LNCAP (cell line): ENCODE results near the gene STK32C.

ENCODE experiments used
- TF ChIP-seq, protein P1 (sequence below): fragments of 450-650 bp; IDR thresholded peaks from 2 replicates; pipeline ENCODE4 v1.5.1; 2017; ENCODE audit warnings: mild to moderate bottlenecking

The STK32C gene

DNA sequence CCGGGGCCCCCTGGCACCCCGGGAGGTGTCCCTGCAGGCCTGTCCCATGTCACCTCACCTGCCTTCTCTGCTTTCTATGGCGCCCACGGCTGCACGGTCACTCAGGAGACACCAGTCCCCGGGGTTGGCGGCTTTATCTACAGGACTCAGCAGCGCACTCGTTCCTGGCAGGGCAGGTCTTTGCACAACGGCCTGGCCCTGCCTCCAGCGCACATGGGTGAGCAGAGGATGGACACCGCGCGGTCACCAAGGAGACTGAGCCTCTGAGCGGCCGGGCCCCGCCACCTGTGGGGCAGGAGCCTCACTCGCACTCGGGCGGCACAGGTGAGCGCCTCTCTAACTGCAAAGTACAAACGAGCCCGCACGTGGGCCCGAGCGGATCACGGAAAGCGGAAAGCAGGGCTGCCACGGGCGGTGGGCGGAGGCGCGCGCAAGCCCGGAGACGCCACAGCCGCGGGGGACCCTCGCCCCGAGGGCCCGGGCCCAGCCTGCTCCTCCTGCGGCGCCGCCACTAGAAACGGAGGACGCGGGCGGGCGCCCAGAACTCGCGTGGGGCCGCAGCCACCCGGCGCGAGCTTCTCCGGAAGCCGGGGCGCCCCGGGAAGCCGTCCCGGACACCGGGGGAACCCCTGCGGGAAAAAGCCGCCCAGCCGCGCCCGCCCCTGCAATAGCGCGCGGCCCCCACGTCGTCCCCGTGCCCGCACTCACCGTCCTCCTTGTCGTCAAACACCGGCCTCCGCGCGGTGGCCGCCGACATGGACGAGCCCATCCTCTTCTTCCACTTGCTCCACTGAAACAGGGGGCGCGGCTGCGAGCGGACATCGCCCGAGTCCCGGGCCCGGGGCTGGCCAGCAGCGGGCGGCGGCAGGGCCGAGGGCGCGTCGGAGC, 642 bp downstream of the STK32C start:
- TF ChIP-seq, protein P1, sequence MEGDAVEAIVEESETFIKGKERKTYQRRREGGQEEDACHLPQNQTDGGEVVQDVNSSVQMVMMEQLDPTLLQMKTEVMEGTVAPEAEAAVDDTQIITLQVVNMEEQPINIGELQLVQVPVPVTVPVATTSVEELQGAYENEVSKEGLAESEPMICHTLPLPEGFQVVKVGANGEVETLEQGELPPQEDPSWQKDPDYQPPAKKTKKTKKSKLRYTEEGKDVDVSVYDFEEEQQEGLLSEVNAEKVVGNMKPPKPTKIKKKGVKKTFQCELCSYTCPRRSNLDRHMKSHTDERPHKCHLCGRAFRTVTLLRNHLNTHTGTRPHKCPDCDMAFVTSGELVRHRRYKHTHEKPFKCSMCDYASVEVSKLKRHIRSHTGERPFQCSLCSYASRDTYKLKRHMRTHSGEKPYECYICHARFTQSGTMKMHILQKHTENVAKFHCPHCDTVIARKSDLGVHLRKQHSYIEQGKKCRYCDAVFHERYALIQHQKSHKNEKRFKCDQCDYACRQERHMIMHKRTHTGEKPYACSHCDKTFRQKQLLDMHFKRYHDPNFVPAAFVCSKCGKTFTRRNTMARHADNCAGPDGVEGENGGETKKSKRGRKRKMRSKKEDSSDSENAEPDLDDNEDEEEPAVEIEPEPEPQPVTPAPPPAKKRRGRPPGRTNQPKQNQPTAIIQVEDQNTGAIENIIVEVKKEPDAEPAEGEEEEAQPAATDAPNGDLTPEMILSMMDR, result no peak; the same call in 1 of the 2 replicates

DNA sequence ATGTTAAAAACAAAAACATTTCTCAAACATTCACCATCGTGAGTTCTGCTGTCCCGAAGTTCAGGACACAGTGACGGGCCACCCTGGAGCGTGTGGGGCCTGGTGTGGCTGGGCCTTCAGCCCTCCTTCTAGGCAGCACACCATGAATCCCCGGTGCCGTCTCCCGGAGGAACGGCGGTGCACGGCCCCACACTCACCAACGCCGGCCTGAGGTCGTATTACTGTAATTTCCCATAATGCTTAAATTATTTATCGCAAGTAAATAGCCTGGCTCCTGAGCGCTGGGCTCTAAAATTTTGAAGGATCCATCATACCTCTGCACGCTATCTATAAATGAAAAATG, 1.4 kb downstream of the STK32C start:
- TF ChIP-seq, protein P1, result no peak

DNA sequence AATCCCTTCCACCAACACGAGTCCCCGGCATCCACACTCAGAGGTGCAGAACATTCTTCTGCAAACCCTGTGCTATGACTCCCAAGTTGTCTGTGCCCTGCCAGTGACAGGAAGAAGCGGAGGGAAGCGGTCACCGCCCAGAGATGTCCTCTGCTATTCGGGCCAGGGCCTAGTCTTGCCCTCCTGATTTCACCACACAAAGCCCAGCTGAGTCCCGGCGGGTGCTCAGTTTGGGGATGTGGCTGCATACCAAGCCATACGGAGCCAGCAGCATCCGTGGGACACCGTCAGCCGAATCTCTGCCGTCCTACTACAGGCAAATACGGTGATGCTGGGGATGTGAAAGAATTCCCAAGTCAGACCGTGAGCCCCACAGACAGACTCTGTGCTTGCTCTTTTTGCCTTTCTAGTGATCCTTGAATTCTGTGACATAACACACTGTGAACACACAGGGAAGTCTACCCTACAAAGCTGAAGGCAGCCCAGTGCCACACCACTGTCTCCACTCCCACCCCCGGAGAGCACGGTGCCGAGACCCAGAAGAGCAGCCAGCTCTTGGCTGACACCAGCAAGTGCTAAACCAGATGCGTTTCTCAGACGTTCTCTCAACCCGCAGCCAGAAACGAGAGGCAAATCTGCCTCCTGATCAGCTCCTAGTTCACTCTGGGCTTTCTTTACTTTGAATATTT, 2.0 kb downstream of the STK32C start:
- TF ChIP-seq, protein P1, result no peak

DNA sequence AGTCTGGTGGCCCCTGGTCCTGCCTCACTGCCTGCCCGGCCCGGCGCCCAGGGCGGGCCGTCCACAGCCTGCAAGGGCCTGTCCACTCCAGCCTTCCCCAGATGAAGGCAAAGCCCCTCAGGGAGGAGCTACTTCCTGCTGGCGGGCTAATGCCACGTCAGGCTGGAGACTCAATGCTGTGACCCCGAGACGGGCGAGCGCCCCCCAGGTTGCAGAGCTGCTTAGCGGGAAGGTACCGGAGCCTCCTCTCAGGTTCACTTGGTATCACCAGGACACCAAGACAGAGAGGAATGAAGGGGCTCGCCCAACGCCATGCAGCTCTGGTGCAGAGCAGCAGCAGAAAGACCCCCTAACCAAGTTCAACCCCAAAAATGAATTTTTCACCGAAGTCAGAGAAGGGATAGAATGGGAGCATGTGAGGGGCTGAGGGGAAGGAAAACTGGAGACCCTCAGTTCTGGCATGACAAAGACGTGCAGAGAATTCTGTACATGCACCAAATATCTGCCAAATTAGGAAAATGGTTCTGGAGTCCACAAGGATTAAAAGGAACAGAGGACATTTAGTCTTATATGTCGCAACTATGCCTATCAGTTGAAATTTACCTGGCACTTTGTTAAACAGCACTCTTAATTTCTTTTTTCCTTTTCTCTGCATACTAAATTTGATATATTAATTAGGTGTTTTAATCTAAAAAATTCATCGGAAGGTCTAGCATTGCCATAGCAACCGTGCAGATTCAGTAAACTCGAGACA, 2.8 kb downstream of the STK32C start:
- TF ChIP-seq, protein P1, result no peak

DNA sequence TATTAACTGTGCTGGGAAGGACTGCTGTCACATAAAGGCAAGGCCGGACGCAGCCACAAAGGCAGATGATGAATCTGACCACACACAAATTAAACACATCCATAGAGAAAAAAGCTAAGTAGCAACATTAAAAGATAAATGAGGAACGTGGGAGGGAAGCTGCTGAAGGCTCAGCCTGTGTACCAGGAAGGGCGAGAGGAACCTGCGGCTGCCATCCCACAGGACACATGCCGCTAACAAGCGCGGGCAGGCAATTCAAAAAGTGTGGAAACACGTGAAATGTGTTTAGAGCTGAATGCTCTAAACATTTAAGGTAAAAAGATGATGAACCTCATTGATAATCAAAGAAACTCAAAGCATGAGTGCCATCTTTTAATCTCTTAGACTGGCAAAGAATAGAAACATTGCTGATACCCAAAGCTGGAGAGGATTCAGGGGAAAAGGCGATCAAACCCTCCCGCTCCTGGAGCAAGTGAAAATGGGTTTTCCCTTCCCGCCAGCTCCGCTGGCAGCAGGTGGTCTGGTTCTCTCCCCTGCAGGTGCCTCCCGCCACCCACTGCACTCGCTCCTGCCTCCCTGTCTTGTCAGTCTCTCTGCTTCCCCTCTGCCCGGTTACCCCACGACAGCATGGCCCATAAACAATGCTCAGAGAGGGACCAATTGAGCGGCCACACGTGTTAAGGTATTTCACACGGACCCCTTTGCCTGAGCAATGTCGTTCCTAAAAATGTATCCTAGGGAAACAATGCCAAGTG, 4.2 kb downstream of the STK32C start:
- TF ChIP-seq, protein P1, result no peak

DNA sequence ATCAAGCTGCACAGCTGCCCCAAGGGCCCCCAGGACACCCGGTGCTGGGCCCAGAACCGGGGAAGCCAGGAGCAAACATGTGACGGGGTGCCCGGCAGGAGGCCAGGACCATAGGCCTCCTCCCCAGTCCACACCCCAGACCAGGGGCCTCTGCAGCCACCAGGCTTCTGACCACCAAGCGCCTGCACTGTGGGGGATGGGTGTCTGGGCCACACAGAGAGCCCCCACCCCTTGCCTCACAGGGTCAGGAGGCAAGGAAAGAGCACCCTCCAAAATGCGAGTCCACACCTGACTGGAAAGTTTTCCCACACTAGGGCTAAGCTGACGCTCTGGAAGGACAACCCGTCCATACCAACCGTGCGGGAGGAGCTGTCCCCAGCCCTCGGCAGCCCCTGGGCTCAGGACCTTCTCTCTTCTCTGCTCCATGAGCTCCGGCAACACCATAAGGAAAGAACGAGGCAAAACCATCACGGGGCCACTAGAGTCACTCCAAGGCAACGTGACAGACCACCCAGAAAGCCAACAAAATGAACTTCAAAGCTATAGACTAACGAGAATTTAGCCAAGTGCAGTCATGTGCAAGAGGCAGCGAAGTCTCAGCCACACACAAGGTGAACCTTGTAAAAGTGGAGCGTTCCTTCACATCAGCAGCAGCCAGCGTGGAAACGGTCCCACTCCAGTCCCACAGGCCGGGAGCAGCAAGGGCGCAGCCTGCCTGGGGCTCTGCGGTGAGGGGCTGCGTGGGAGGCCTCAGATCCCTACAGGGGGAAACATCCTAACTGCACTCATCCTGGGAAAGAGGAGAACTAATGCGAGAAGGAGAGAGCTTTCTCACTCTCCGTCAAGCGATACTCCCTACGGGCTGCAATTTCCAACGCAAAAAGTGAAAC, 5.1 kb downstream of the STK32C start:
- TF ChIP-seq, protein P1, result no peak
